Vein endothelial cell (primary cell): ENCODE results near the gene KPNA6. TPM values are rescaled to one million over a fixed set of nuclear protein-coding genes. Genes with fewer than 3 reads are reported as not detected.

Experiments
- small RNA-seq: library from RNA; depleted of rRNA; stranded (forward); fragments of <200 nt; gene quantifications from one replicate; pipeline ENCODE3, GENCODE V24; 2012
- total RNA-seq: library from RNA; depleted of rRNA; stranded (reverse); fragments of >200 nt; gene quantifications from 2 replicates; pipeline ENCODE4 v1.2.3, GENCODE V29; 2012

KPNA6 gene
- 75.8 and 84.3 TPM in 2 replicates for total RNA-seq

DNA sequence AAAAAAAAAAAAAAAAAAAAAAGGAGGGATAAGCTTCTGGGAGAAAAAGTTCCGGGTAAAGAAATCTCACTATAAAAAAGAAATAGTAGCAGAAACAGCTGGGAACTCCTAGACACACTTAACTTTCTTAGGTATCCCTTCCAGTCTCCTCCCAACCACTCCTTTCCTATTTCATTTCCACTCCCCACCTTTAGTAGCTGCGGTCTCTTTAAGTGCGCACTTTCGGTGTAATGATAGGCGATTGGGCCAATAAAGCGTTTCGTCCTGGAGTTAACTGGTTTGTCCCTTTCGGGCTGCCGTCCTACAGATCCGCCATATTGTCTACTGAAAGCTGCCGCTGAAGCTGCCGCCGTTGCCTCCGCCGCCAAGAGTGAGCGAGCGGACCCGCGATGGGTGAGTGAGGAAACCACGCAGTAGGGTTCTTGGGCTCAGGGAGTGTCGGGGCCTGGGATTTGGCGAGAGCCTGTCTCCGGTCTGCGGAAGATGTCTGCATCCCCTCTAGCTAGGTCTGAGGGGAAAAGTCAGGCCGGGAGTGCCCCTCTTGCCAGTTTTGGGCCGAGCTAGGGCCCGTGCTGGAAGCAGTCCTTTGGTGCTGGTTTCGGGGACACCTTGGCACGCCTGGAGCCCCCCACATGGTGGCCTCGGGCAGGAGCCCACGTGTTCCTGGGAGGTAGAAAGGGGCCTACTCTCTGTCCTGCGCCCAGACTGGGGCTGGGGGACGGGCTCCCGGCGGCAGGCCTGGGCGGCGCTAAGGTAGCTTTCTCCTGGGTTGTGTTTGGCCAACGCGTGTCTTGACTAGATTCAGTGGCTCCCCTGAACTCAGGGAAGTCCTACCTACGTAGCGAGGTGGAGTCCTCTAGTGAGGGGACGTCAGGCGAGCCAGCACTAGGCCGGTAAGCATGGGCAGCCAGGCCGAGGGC is at the start of gene KPNA6:
KPNA6 (plus strand) TSS at position 315 of the 920 bp plus-strand sequence; CDS start at position 390, 75 bp downstream.

DNA sequence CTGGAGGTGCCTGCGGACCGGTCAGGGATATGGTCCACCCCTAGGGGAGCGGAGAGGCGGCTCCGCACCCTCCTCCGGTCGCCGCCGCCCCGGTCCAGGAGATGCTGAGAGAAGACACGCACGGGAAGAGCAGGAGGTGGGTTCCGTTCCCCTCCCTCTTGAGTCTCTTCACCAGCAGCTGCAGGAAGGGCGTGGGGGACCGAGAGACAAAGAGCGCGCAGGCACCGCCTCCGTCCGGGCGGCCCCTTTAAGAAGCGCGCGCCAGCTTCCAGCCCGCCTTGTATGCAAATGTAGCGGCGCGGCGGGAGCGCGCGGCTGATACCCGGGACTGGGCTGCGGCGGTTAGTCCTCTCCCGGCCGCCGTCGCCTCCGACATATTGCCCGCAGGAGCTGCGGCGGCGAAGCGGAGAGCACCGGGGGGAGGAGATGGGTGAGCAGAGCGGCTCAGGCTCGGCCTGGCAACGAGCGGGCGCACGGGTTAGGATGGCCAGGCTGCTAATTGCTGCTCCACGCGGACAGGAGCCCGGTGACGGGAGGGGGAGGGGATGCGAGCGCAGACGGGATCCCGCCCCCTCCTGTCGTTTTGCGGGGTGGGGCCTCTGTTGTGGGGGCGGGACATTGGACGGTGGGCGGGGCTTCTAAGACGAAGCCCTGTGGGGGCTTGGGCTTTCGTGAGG is 35.1 kb upstream of the KPNA6 start, which contains the start of gene TMEM39B:
TMEM39B (plus strand) TSS at position 318 of the 677 bp plus-strand sequence; CDS start at position 427, 109 bp downstream.

DNA sequence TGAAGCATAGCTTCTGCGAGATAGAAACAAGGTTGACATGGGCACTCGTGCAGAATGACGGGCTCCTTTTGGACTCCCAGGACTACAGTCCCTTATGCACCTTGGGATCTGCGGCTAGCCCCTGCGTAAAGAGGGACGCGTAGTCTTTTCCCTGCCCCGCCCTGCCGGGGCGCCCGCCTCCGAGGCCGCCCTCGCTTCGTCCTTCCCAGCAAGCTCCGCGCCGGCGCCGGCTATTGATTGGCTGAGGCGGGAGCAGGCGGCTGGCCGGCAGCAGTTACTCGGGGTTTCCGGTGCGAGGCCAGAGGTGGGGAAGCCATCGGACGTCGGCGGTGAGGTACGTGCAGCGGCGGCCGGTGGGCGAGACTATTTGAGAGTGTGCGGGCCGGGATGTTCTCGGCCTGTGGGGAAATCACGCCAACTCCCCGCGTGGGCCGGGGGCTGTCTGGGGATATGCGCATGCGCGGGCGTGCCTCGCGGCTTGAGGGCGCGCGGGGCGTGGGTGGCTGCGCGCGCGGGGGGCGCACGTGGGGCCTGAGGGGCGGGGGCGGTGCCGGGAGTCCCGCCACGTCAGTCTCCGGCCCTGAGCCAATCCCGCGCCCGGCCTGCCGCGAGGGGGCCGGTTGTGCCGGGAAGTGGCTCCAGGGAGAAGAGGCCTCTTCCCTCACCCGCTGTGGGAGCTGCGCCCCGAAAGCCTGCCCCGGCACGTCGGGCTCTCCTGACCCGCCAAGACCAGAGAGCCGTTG is 71.8 kb downstream of the KPNA6 start, which contains the start of gene TXLNA:
TXLNA (plus strand) TSS at position 233 of the 743 bp plus-strand sequence. CDS start 671 bp downstream, outside the sequence.

DNA sequence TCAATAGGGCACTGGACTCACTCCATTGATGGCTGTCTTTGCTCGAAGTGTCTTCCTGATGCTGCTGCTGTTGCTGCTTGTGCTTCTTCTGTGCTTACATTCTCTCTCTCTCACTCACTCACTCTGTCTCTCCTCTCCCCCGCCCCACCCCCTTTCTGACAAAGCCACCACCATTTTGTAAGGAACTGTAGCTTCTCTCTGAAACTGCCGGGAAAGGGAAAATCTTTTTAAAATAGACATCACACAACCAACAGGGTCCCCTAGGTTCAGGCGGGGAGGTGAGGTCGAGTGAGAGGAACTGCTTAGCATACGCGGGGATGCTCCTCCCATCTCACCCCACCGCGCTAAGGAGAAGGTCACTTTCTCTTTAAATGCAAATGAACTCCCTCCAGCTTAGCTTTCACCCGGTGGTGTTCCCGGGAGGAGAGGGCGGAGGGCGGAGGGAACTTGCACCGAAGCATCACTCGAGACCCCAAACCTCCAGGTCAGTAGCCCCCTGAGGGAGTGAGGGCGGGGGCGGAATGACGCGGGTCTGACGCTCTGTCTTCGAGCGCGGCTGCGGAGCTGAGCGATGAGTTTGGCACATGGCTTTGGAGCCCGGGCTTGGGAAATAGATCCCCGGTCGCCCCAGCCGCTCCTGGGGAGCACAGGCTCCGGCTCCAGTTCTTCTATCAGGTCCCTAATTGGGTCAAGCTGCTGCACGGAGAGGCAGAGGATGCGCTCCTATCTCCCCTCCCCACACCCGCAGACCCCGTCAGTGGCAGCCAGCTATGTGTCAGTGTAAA is 92.6 kb downstream of the KPNA6 start, which contains the start of gene CCDC28B:
CCDC28B (plus strand) TSS at position 370 of the 785 bp plus-strand sequence. CDS start 1,341 bp downstream, outside the sequence.

DNA sequence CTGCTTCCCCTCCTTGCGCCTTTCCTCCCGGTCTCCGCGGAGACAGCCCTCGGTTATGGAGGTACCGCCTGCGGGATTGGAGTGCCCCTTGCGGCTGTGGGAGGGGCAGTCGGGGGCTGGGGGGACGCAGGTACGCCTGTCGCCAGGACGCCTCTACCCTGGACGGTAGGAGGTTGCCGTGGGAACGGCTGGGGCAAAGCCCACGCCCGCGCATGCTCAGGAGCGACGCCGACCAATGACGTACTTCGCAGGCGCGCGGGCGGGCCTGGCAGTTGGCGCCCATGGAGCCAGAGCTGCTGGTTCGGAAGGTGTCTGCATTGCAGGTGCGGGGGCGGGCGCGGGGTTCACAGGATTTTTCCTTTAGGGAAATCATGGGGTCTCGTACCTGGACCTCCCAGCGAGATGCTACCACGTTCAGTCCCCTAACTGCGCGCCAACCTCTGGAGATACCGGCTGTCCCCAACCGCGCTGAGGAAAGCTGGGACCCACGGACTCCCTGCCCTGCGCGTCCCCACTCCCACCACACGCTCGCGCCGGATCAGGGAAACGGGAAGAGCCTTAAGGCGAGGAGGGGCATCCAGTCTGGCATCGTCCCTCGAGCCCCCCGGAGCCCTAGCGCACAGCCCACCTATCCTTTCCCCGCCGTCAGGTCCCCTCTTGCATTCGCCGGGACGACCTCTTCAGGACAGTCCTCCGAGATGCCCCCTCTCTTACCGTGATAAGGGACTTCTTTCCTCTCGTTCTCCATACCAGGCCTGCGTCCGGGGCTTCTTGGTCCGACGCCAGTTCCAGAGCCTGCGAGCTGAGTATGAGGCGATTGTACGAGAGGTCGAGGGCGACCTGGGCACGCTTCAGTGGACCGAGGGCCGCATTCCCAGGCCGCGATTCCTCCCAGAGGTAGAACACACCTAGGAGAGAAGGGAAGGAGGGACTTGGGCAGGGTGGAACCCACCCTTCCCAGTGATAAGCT is 97.8 kb downstream of the KPNA6 start, which contains the start of gene IQCC:
IQCC (plus strand) TSS at position 271 of the 970 bp plus-strand sequence; CDS start at position 282, 11 bp downstream.

DNA sequence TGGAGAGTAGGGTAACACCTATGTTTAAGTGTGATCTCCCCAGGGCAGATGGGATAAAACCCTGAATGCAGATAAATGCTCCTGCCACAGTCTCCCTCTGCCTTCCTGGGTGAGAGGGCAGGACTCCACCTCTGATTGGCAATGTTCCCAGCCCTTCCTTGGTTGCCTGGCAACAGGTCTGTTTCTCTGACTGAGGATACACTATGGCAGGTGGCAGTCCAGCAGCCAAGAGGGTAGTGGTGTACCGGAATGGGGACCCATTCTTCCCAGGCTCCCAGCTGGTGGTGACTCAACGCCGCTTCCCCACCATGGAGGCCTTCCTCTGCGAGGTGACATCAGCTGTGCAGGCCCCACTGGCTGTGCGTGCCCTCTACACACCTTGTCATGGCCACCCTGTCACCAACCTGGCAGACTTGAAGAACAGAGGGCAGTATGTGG is 101.1 kb downstream of the KPNA6 start, which contains the start of gene DCDC2B:
DCDC2B (plus strand) TSS at position 199 of the 438 bp plus-strand sequence; CDS start at position 204, 5 bp downstream.

DNA sequence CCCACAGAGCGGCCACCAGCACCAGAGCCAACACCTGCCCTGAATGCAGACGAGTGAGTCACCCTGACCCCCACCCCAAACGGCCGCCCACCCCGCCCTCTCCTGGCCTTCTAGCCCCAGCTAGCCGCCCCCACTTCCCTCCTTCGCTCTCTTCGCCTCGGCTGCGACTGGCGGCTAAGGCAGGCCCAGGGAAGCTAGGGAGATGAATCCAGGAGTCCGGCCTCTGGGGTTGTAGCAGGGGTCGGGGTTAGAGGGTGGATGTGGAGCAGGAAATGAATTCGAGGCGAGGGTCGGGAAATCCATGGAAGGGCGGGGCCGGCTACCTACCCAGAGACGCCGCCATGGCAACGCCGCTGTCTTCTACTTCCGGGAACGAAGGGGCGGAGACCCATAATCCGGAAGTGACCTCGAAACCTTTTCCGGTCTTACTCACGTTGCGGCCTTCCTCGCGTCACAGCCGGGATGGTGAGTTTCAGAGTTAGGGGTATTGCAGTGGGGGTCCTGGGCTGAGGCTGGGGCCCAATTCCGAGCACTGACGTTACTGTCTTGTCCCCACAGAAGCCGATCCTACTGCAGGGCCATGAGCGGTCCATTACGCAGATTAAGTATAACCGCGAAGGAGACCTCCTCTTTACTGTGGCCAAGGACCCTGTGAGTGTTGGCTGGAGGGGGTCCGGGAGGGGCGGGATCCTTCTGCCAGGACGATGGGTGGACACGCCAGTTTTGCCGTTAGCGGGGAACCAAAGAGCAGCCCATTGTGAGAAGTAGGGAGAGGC is 114.3 kb downstream of the KPNA6 start, which contains the start of the genes EIF3I and TMEM234:
EIF3I (plus strand) TSS at position 428 of the 776 bp plus-strand sequence; CDS start at position 463, 35 bp downstream.
TMEM234 (minus strand) TSS at position 374 of the 776 bp plus-strand sequence; CDS start at position 343, 31 bp downstream.

Small RNAs within 50 kb of the gene (small RNA-seq; reads per million reads assigned to genes)
- gene MIR5585 (not detected), gene RF00017 (not detected)

Other genes with a start within 250 kb of the KPNA6 start
- gene PTP4A2, start 169.7 kb upstream of the KPNA6 start, total RNA-seq, result 234 and 338 TPM in 2 replicates
- 72.8 and 82.4 TPM in 2 replicates for gene KHDRBS1, start 94.2 kb upstream of the KPNA6 start, total RNA-seq
- gene TMEM39B, start 35.1 kb upstream of the KPNA6 start, total RNA-seq, result 17.6 and 19.3 TPM in 2 replicates
- gene TXLNA, start 71.6 kb downstream of the KPNA6 start, total RNA-seq, result 93.1 and 95.1 TPM in 2 replicates
- 11.8 and 12.4 TPM in 2 replicates for gene CCDC28B, start 92.5 kb downstream of the KPNA6 start, total RNA-seq
- gene IQCC, start 97.6 kb downstream of the KPNA6 start, total RNA-seq, result 1.3 and 1.8 TPM in 2 replicates
- not detected in 2 replicates for gene DCDC2B, start 101.0 kb downstream of the KPNA6 start, total RNA-seq
- gene TMEM234, start 114.3 kb downstream of the KPNA6 start, total RNA-seq, result 18.0 and 18.6 TPM in 2 replicates
- gene EIF3I, start 114.4 kb downstream of the KPNA6 start, total RNA-seq, result 309 and 330 TPM in 2 replicates
- gene FAM167B, start 139.2 kb downstream of the KPNA6 start, total RNA-seq, result 1.3 and 2.9 TPM in 2 replicates
- not detected in 2 replicates for gene LCK, start 143.2 kb downstream of the KPNA6 start, total RNA-seq
- gene HDAC1, start 184.0 kb downstream of the KPNA6 start, total RNA-seq, result 101 TPM in 2 replicates
- gene MARCKSL1, start 228.2 kb downstream of the KPNA6 start, total RNA-seq, result 173 and 204 TPM in 2 replicates